ENCODE data around the gene HTR1D. TPM values are rescaled to one million over a fixed set of nuclear protein-coding genes. Genes with fewer than 3 reads are reported as not detected.
"Not testable (repeated sequence)": the region's sequence is repeated elsewhere in the genome, so short reads cannot be mapped to it uniquely, and the experiment has no call there.

The HTR1D gene
- total RNA-seq, 1 experiment from 2014 or later = 5.4 TPM

DNA sequence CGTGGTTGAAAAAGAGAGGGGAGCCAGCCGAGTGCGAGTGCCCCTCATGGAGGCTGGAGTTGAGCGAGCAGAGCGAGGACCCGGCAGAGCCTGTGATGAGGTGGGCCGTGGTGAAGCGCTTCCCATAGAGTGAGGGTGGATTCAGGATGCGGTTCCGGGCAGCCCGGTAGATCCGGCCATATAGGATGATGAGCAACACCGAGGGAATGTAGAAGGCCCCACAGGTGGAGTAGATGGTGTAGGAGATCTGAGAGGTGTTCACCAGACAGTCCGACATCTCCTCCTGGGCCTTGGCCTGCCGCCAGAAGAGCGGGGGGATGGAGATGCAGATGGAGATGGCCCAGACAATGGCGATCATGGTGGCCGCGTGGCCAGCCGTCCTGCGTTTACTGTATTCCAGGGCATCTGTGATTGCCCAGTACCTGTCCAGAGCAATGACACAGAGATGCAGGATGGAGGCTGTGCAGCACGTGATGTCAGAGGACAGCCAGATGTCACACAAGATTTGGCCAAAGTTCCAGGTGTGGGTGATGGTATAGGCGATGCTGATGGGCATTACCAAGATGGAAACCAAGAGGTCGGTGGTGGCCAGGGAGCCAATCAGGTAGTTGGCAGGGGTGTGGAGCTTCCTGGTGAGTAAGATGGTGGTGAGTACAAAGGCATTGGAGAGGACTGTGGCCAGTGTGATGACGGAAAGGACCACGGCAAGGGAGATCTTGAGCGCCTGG is 23.7 kb downstream of the HTR1D start (continued):
- TF ChIP-seq ETV6 (CRISPR knock-in tag; IDR thresholded peaks at IDR 0.05) = no peak

DNA sequence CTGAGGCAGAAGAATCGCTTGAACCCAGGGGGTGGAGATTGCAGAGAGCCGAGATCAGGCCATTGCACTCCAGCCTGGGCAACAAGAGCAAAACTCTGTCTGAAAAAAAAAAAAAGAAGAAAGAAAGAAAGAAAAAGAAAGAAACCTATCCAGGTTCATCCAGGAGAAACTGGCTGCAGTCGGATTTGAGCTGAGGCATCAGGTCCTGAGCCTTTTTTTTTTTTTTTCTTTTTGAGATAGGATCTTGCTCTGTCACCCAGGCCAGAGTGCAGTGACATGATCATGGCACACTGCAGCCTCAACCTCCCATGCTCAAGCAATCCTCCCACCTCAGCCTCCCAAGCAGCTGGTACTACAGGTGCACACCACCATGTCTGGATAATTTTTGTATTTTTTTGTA is 26.1 kb downstream of the HTR1D start:
- no peak overlapping the region for H3K27ac Mint-ChIP-seq
- no peaks in the 10 kb centered on the region for H3K27me3 Mint-ChIP-seq (ENCODE audit: low read depth)
- DNase-seq (ENCODE audit: low spot score) (no peak), ATAC-seq (no peak)
- no peak overlapping the region for H3K4me3 Mint-ChIP-seq
- TF ChIP-seq, protein P1, sequence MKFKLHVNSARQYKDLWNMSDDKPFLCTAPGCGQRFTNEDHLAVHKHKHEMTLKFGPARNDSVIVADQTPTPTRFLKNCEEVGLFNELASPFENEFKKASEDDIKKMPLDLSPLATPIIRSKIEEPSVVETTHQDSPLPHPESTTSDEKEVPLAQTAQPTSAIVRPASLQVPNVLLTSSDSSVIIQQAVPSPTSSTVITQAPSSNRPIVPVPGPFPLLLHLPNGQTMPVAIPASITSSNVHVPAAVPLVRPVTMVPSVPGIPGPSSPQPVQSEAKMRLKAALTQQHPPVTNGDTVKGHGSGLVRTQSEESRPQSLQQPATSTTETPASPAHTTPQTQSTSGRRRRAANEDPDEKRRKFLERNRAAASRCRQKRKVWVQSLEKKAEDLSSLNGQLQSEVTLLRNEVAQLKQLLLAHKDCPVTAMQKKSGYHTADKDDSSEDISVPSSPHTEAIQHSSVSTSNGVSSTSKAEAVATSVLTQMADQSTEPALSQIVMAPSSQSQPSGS (CRISPR knock-in tag; IDR thresholded peaks at IDR 0.05; ENCODE audit: borderline replicate concordance, low read depth) = no peak
- TF ChIP-seq, protein P2, sequence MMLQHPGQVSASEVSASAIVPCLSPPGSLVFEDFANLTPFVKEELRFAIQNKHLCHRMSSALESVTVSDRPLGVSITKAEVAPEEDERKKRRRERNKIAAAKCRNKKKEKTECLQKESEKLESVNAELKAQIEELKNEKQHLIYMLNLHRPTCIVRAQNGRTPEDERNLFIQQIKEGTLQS (CRISPR knock-in tag; conservative IDR thresholded peaks at IDR 0.05) = no peak
- TF ChIP-seq ZNF138 (CRISPR knock-in tag; conservative IDR thresholded peaks at IDR 0.05) = no peak
- TF ChIP-seq FOXP1 (CRISPR knock-in tag; IDR thresholded peaks at IDR 0.05; ENCODE audit: borderline replicate concordance) = no peak
- TF ChIP-seq GTF2I (CRISPR knock-in tag; conservative IDR thresholded peaks at IDR 0.05) = no peak
- TF ChIP-seq MYBL2 (CRISPR knock-in tag; IDR thresholded peaks at IDR 0.05) = no peak
- TF ChIP-seq, protein P3, sequence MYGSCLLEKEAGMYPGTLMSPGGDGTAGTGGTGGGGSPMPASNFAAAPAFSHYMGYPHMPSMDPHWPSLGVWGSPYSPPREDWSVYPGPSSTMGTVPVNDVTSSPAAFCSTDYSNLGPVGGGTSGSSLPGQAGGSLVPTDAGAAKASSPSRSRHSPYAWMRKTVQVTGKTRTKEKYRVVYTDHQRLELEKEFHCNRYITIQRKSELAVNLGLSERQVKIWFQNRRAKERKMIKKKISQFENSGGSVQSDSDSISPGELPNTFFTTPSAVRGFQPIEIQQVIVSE (CRISPR knock-in tag; IDR thresholded peaks at IDR 0.05; ENCODE audit: borderline replicate concordance) = no peak
- TF ChIP-seq CBFB (CRISPR knock-in tag; IDR thresholded peaks at IDR 0.05; ENCODE audit: low read depth) = no peak
- TF ChIP-seq FOXJ3 (CRISPR knock-in tag; IDR thresholded peaks at IDR 0.05; ENCODE audit: borderline replicate concordance) = no peak
- no peak for TF ChIP-seq PRRX2 (CRISPR knock-in tag; IDR thresholded peaks at IDR 0.05)
- no peak for TF ChIP-seq ZNF232 (CRISPR knock-in tag; IDR thresholded peaks at IDR 0.05)
- TF ChIP-seq SMAD3 (CRISPR knock-in tag; IDR thresholded peaks at IDR 0.05; ENCODE audit: borderline replicate concordance) = no peak
- TF ChIP-seq ETV6 (CRISPR knock-in tag; IDR thresholded peaks at IDR 0.05) = no peak
- no peak for TF ChIP-seq SOX15 (CRISPR knock-in tag; IDR thresholded peaks at IDR 0.05)
- TF ChIP-seq, protein P4, sequence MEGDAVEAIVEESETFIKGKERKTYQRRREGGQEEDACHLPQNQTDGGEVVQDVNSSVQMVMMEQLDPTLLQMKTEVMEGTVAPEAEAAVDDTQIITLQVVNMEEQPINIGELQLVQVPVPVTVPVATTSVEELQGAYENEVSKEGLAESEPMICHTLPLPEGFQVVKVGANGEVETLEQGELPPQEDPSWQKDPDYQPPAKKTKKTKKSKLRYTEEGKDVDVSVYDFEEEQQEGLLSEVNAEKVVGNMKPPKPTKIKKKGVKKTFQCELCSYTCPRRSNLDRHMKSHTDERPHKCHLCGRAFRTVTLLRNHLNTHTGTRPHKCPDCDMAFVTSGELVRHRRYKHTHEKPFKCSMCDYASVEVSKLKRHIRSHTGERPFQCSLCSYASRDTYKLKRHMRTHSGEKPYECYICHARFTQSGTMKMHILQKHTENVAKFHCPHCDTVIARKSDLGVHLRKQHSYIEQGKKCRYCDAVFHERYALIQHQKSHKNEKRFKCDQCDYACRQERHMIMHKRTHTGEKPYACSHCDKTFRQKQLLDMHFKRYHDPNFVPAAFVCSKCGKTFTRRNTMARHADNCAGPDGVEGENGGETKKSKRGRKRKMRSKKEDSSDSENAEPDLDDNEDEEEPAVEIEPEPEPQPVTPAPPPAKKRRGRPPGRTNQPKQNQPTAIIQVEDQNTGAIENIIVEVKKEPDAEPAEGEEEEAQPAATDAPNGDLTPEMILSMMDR (IDR thresholded peaks at IDR 0.05) = no peak
- TF ChIP-seq NFE2L1 (CRISPR knock-in tag; IDR thresholded peaks at IDR 0.05) = no peak
- TF ChIP-seq ZBTB21 (CRISPR knock-in tag; IDR thresholded peaks at IDR 0.05; ENCODE audit: borderline replicate concordance) = no peak
- TF ChIP-seq RORB (CRISPR knock-in tag; IDR thresholded peaks at IDR 0.05) = no peak
- TF ChIP-seq, protein P5, sequence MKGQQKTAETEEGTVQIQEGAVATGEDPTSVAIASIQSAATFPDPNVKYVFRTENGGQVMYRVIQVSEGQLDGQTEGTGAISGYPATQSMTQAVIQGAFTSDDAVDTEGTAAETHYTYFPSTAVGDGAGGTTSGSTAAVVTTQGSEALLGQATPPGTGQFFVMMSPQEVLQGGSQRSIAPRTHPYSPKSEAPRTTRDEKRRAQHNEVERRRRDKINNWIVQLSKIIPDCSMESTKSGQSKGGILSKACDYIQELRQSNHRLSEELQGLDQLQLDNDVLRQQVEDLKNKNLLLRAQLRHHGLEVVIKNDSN (CRISPR knock-in tag; IDR thresholded peaks at IDR 0.05) = no peak
- ChIA-PET POLR2A (interaction anchor here (0.6 kb wide), 1 partner anchor 28 kb away, joined by 5 read pairs; no protein-coding TSS in a partner anchor), CTCF (interaction anchor here (0.8 to 0.9 kb wide), 2 partner anchors 19 to 107 kb away, joined by 3 read pairs; no protein-coding TSS in a partner anchor)
- H3K36me3 Mint-ChIP-seq = peaks cover 6% of the 10 kb centered on the region; the same call in 1 of the 2 replicates
- H3K9me3 Mint-ChIP-seq = no peaks in the 10 kb centered on the region
- H3K4me1 Mint-ChIP-seq = no peaks in the 10 kb centered on the region

DNA sequence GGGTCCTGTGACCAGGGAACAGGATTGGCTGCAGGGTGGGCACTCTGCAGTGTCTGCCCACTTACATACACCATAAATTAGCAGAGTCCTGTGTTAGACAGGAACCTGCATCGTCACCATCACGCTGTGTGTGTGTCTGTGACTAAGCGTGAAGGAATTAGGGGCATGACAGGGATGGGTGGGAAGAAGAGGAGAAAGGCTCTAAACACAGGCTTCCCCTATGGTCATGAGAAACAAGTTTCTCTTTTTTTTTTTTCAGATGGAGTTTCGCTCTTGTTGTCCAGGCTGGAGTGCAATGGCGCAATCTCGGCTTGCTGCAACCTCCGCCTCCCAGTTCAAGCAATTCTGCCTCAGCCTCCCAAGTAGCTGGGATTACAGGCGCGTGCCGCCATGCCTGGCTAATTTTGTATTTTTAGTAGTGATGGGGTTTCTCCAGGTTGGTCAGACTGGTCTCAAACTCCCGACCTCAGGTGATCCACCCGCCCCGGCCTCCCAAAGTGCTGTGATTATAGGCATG is 28.3 kb downstream of the HTR1D start:
- H3K4me1 Mint-ChIP-seq; DNase-seq (ENCODE audit: low spot score); H3K36me3 Mint-ChIP-seq; H3K4me3 Mint-ChIP-seq; POLR2A ChIA-PET; H3K9me3 Mint-ChIP-seq; H3K27ac Mint-ChIP-seq; H3K27me3 Mint-ChIP-seq (ENCODE audit: low read depth); ATAC-seq: not testable (repeated sequence)
- CTCF ChIA-PET = interaction anchor here (1.3 to 8.1 kb wide), 2 partner anchors 32 to 90 kb away, joined by 3 to 156 read pairs; no protein-coding TSS in a partner anchor

Data from WTC11 (cell line).